WTC11 (cell line): ENCODE measurements around the gene SSU72. TPM values are rescaled to one million over a fixed set of nuclear protein-coding genes. Genes with fewer than 3 reads are reported as not detected.
A peak's percentile ranks its signal among the peaks of the same experiment; 100 is the strongest.
"Not testable (repeated sequence)": the region's sequence is repeated elsewhere in the genome, so short reads cannot be mapped to it uniquely, and the experiment has no call there.

ENCODE experiments used
- ATAC-seq: fragments of 200-7000 bp; cut with Tn5 transposase; 2 replicates; pipeline ENCODE4 v1.10.0; 2021; ENCODE audit warnings: mild to moderate bottlenecking, moderate library complexity
- CTCF ChIA-PET: fragments of 300-600 bp; sonication (Branson Sonifier 250); formaldehyde crosslinking; loops from one replicate; lab custom pipeline; 2021; ENCODE audit warnings: antibody characterized with exemption; lab: Charles Lee
- POLR2A ChIA-PET: fragments of 350-600 bp; sonication (Branson Sonifier 250); formaldehyde crosslinking; loops from one replicate; lab custom pipeline; 2021; ENCODE audit warnings: antibody characterized with exemption; lab: Charles Lee
- DNase-seq: peaks from one replicate; pipeline ENCODE4 v3.0.0; 2021; ENCODE audit warnings: low spot score
- H3K27ac Mint-ChIP-seq: 2 replicates; pipeline ENCODE4 v1.8.0; 2021; ENCODE audit warnings: mixed read lengths
- H3K27me3 Mint-ChIP-seq: 2 replicates; pipeline ENCODE4 v1.8.0; 2021; ENCODE audit warnings: low read depth, mild to moderate bottlenecking, moderate library complexity, mixed read lengths
- H3K36me3 Mint-ChIP-seq: 2 replicates; pipeline ENCODE4 v1.8.0; 2021; ENCODE audit warnings: mixed read lengths
- H3K4me1 Mint-ChIP-seq: 2 replicates; pipeline ENCODE4 v1.8.0; 2022; ENCODE audit warnings: mixed read lengths
- H3K4me3 Mint-ChIP-seq: 2 replicates; pipeline ENCODE4 v1.8.0; 2021; ENCODE audit warnings: mild to moderate bottlenecking, moderate library complexity, mixed read lengths
- H3K9me3 Mint-ChIP-seq: 2 replicates; pipeline ENCODE4 v1.8.0; 2021; ENCODE audit warnings: mixed read lengths
- AFF4 ChIP-seq: sonication (generic); formaldehyde crosslinking; IDR thresholded peaks from 2 replicates; pipeline ENCODE4 v1.8.1; 2023; ENCODE audit warnings: mild to moderate bottlenecking, missing genetic modification reagents, borderline replicate concordance
- ATF6 ChIP-seq: sonication (generic); formaldehyde crosslinking; IDR thresholded peaks from 2 replicates; pipeline ENCODE4 v1.8.1; 2023; ENCODE audit warnings: mild to moderate bottlenecking, missing genetic modification reagents
- E2F1 ChIP-seq: sonication (generic); formaldehyde crosslinking; IDR thresholded peaks from 2 replicates; pipeline ENCODE4 v1.8.0; 2022; ENCODE audit warnings: mild to moderate bottlenecking, missing genetic modification reagents
- EMX1 ChIP-seq: fragments of 250-450 bp; sonication (Bioruptor Pico); IDR thresholded peaks from 2 replicates; pipeline ENCODE4 v1.8.0; 2021; ENCODE audit warnings: mild to moderate bottlenecking
- FOXJ3 ChIP-seq: sonication (generic); formaldehyde crosslinking; IDR thresholded peaks from 2 replicates; pipeline ENCODE4 v1.9.0; 2021; ENCODE audit warnings: missing genetic modification reagents, mild to moderate bottlenecking, borderline replicate concordance
- FOXP1 ChIP-seq: sonication (generic); formaldehyde crosslinking; IDR thresholded peaks from 2 replicates; pipeline ENCODE4 v1.8.0; 2022; ENCODE audit warnings: missing genetic modification reagents, mild to moderate bottlenecking, moderate library complexity, borderline replicate concordance
- GTF2I ChIP-seq: fragments of 250-450 bp; sonication (Bioruptor Pico); conservative IDR thresholded peaks from 2 replicates; pipeline ENCODE4 v1.4.0; 2021; ENCODE audit warnings: mild to moderate bottlenecking
- JUN ChIP-seq: sonication (generic); formaldehyde crosslinking; IDR thresholded peaks from 2 replicates; pipeline ENCODE4 v1.8.0; 2023; ENCODE audit warnings: mild to moderate bottlenecking, missing genetic modification reagents
- MXD4 ChIP-seq: fragments of 250-450 bp; sonication (Bioruptor Pico); IDR thresholded peaks from 2 replicates; pipeline ENCODE4 v1.8.0; 2021; ENCODE audit warnings: mild to moderate bottlenecking, moderate library complexity, borderline replicate concordance
- NFYB ChIP-seq: sonication (generic); formaldehyde crosslinking; conservative IDR thresholded peaks from 2 replicates; pipeline ENCODE4 v1.8.0; 2022; ENCODE audit warnings: low read depth, missing genetic modification reagents
- NR3C1 ChIP-seq: sonication (generic); formaldehyde crosslinking; conservative IDR thresholded peaks from 2 replicates; pipeline ENCODE4 v1.8.1; 2023; ENCODE audit warnings: low read depth, mild to moderate bottlenecking, missing genetic modification reagents
- PRRX2 ChIP-seq: fragments of 250-450 bp; sonication (Bioruptor Pico); IDR thresholded peaks from 2 replicates; pipeline ENCODE4 v1.8.0; 2021; ENCODE audit warnings: mild to moderate bottlenecking
- ZBTB21 ChIP-seq: sonication (generic); formaldehyde crosslinking; IDR thresholded peaks from 2 replicates; pipeline ENCODE4 v1.8.1; 2023; ENCODE audit warnings: mild to moderate bottlenecking, missing genetic modification reagents, borderline replicate concordance
- ZNF232 ChIP-seq: sonication (generic); formaldehyde crosslinking; IDR thresholded peaks from 2 replicates; pipeline ENCODE4 v1.8.0; 2022; ENCODE audit warnings: mild to moderate bottlenecking, missing genetic modification reagents
- total RNA-seq: library from RNA; stranded (reverse); gene quantifications from 3 replicates; pipeline ENCODE4 v1.2.3, GENCODE V29; 2021

SSU72 gene
- total RNA-seq, 1 experiment from 2014 or later = 158 TPM

DNA sequence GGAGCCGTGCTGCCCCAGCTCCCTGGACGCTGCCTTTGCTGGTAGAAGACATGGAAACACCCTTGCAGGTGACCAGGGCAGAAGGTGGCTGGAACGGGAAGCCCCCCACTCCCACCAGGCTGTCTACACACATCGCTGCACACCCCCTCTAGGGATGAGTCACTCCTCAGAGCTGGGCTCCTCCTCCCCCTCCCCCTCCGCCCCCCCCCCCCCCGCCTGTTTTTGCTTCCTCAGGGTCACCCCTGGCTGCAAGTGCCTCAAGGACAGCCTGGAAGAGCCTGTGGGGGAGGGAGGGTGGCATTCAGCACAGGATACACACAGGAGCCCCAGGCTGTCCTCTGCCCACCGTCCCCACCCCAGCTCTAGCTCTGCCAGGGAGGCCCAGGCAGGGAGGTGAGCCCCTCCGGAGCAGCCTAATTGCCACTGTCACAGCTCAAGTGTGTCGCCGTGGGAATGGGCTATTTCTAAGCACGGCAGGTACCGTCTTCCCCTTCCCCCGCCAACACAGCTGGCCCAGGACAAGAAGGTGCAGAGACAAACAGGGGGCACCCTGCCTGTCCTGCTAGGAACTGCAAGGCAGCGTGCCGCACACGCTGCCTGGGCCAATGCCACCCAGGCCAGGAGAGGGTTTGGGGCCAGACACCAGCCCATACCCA lies 22.7 kb upstream of the SSU72 start (continued):
- no peak for TF ChIP-seq EMX1
- TF ChIP-seq NFYB (CRISPR knock-in tag) = no peak

- TF ChIP-seq PRRX2 (CRISPR knock-in tag) = no peak
- TF ChIP-seq ZBTB21 (CRISPR knock-in tag) = no peak
- no peak for TF ChIP-seq ATF6 (CRISPR knock-in tag)
- no peak overlapping the region for H3K27ac Mint-ChIP-seq
- no peaks in the 10 kb centered on the region for H3K9me3 Mint-ChIP-seq
- ATAC-seq = no peak
- no peak overlapping the region for H3K4me3 Mint-ChIP-seq
- no peak for DNase-seq
- H3K27me3 Mint-ChIP-seq = peaks cover 25% of the 10 kb centered on the region
- ChIA-PET POLR2A (interaction anchor here (0.7 kb wide), 1 partner anchor 25 kb away, joined by 3 read pairs; no protein-coding TSS in a partner anchor), CTCF (interaction anchor here (0.6 to 3.3 kb wide), 7 partner anchors 10 to 92 kb away, joined by 3 to 13 read pairs (median 3); partner anchors contain the start of gene MIB2)
- H3K36me3 Mint-ChIP-seq = no peaks in the 10 kb centered on the region
- peaks cover 10% of the 10 kb centered on the region; the same call in 1 of the 2 replicates for H3K4me1 Mint-ChIP-seq
Observed at GRCh38 chr1:1596493-1597274, 22.0 kb upstream of the SSU72 start.

GRCh38 chr1:1595341-1595740 lies 20.7 kb upstream of the SSU72 start:
- H3K4me3 Mint-ChIP-seq, ATAC-seq, H3K36me3 Mint-ChIP-seq, DNase-seq, CTCF ChIA-PET, H3K27ac Mint-ChIP-seq, H3K9me3 Mint-ChIP-seq, POLR2A ChIA-PET: not testable (repeated sequence)
- H3K27me3 Mint-ChIP-seq = peaks cover 19% of the 10 kb centered on the region
- H3K4me1 Mint-ChIP-seq = peaks cover 10% of the 10 kb centered on the region; the same call in 1 of the 2 replicates

- TF ChIP-seq NR3C1 (CRISPR knock-in tag) (no peak), JUN (CRISPR knock-in tag) (no peak)
- POLR2A ChIA-PET = interaction anchor here (0.7 kb wide), 1 partner anchor 201 kb away, joined by 3 read pairs; no protein-coding TSS in a partner anchor
- Mint-ChIP-seq H3K27me3 (peaks cover 18% of the 10 kb centered on the region), H3K4me3 (no peak overlapping the region), H3K27ac (no peak overlapping the region), H3K36me3 (no peaks in the 10 kb centered on the region), H3K4me1 (peaks cover 10% of the 10 kb centered on the region; the same call in 1 of the 2 replicates), H3K9me3 (no peaks in the 10 kb centered on the region)
- DNase-seq (no peak), ATAC-seq (0 out of 2 replicates have a peak, but pooled peaks have one; percentile 3)
- CTCF ChIA-PET = interaction anchor here (0.7 to 1.1 kb wide), 2 partner anchors 9 to 25 kb away, joined by 3 to 4 read pairs; no protein-coding TSS in a partner anchor
Observed at GRCh38 chr1:1594602-1595260, 20.1 kb upstream of the SSU72 start.

DNA sequence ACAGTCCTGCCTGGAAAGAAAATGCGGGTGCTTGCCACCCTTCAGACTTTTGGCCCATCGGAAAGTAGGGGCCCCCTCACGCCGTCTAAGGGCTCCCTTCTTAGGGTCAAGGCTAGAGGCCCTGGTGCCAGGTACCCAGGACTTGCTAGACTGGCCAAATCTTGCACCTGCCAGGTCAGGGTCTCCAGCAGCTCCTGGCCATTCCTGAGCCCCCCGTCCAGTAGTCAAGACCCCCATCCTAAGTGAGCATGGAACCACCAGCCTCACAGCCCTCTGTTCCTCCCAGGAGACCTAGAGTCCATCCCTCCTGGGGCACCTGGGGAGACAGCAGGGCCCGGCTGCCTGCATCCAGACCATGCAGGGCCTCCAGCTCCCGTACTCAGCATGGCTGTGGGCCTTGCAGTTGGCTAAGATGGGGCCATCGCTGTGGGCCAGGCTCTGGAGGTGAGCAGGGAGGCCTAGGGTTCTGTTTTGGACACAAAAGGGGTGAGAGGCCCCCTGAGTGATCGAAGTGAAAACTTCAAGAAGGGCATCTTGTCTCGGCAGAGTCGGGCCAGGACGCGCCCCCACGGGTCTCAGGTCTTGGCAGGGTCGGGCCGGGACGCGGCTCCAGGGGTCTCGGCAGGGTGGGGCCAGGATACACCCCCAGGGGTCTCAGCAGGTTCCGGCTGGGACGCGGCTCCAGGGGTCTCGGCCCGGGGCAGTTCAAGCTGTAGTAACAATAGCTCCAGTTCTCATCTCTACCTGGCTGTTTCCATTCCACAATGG lies 19.4 kb upstream of the SSU72 start:
- POLR2A ChIA-PET = interaction anchor here (0.7 kb wide), 1 partner anchor 200 kb away, joined by 3 read pairs; no protein-coding TSS in a partner anchor
- TF ChIP-seq MXD4 (CRISPR knock-in tag) = no peak
- no peak for TF ChIP-seq E2F1
- TF ChIP-seq EMX1 = no peak
- no peak for TF ChIP-seq FOXJ3 (CRISPR knock-in tag)
- no peak for TF ChIP-seq GTF2I
- no peak for TF ChIP-seq FOXP1 (CRISPR knock-in tag)
- TF ChIP-seq AFF4 (CRISPR knock-in tag) = no peak
- no peak for TF ChIP-seq ZNF232 (CRISPR knock-in tag)

More for the DNA sequence above, 19.4 kb upstream of the SSU72 start:
- DNase-seq (no peak), ATAC-seq (no peak)
- CTCF ChIA-PET = interaction anchor here (0.7 to 1.1 kb wide), 2 partner anchors 8 to 26 kb away, joined by 3 to 4 read pairs; no protein-coding TSS in a partner anchor
- no peaks in the 10 kb centered on the region for H3K36me3 Mint-ChIP-seq
- no peak overlapping the region for H3K4me3 Mint-ChIP-seq
- peaks cover 9% of the 10 kb centered on the region; the same call in 1 of the 2 replicates for H3K4me1 Mint-ChIP-seq
- H3K27me3 Mint-ChIP-seq = peaks cover 14% of the 10 kb centered on the region
- no peak overlapping the region for H3K27ac Mint-ChIP-seq
- H3K9me3 Mint-ChIP-seq = no peaks in the 10 kb centered on the region
